H1 (cell line): Measurements from ENCODE around the gene NAA16. TPM values are rescaled to one million over a fixed set of nuclear protein-coding genes. Genes with fewer than 3 reads are reported as not detected.

Experiments
- CTCF ChIA-PET: fragments of 300-600 bp; sonication (Branson Sonifier 250); formaldehyde crosslinking; loops from one replicate; lab custom pipeline; 2021; ENCODE audit not compliant: partially characterized antibody; lab: Charles Lee
- POLR2A ChIA-PET: fragments of 300-600 bp; sonication (Branson Sonifier 250); formaldehyde crosslinking; loops from one replicate; lab custom pipeline; 2021; ENCODE audit warnings: inconsistent platforms; ENCODE audit not compliant: partially characterized antibody; lab: Charles Lee
- DNase-seq, 2 experiments: peaks; one replicate each; pipeline versions ENCODE4 v3.0.0 to v3.0.0-alpha.2; 2010 to 2022; ENCODE audit warnings: low spot score in 2 of 2, low read depth in 1 of 2, mixed read lengths in 1 of 2
- FAIRE-seq: peaks from 2 replicates; lab custom pipeline; 2011; peaks lifted over from hg19 to GRCh38; lab: Jason Lieb, UNC
- H2AFZ ChIP-seq: 2 replicates; pipeline ENCODE4 v1.8.1; 2012; ENCODE audit warnings: low read length, inconsistent platforms
- H2AK5ac ChIP-seq: 2 replicates; pipeline ENCODE4 v1.6.1; 2013; ENCODE audit warnings: low read depth, low read length
- H2BK120ac ChIP-seq: replicated peaks from 2 replicates; pipeline ENCODE3; 2013; ENCODE audit warnings: low read depth, low read length, inconsistent platforms
- H2BK12ac ChIP-seq: 2 replicates; pipeline ENCODE4 v1.6.1; 2013; ENCODE audit warnings: low read depth, low read length
- H2BK15ac ChIP-seq: 2 replicates; pipeline ENCODE4 v1.6.1; 2013; ENCODE audit warnings: low read length
- H2BK20ac ChIP-seq: 2 replicates; pipeline ENCODE4 v1.6.1; 2013; ENCODE audit warnings: low read length
- H2BK5ac ChIP-seq: 2 replicates; pipeline ENCODE4 v1.6.1; 2013; ENCODE audit warnings: low read depth, low read length
- H3K14ac ChIP-seq: 2 replicates; pipeline ENCODE4 v1.6.1; 2013; ENCODE audit warnings: inconsistent platforms; ENCODE audit not compliant: insufficient read length
- H3K18ac ChIP-seq: 2 replicates; pipeline ENCODE4 v1.6.1; 2013; ENCODE audit warnings: low read length; ENCODE audit errors: extremely low read depth
- H3K23ac ChIP-seq: 2 replicates; pipeline ENCODE4 v1.6.1; 2013; ENCODE audit warnings: inconsistent platforms; ENCODE audit not compliant: insufficient read length
- H3K23me2 ChIP-seq: 2 replicates; pipeline ENCODE4 v1.6.1; 2013; ENCODE audit warnings: low read depth, low read length
- H3K27ac ChIP-seq: 2 replicates; pipeline ENCODE4 v1.6.1; 2011; ENCODE audit warnings: low read depth, low read length, inconsistent platforms
- H3K27me3 ChIP-seq, 4 experiments: replicated peaks in 1 of 4; 1 replicate in 1 of 4; 2 replicates in 3 of 4; pipeline versions ENCODE4 v1.6.1 to v1.8.1; 2011 to 2013; ENCODE audit warnings: low read length in 3 of 4, mild to moderate bottlenecking in 3 of 4, inconsistent platforms in 2 of 4, mixed read lengths in 2 of 4, moderate library complexity in 1 of 4; ENCODE audit not compliant: control insufficient read depth in 3 of 4, insufficient read depth in 3 of 4; ENCODE audit errors: extremely low read depth in 1 of 4
- H3K36me3 ChIP-seq, 4 experiments: 2 replicates each; pipeline versions ENCODE4 v1.6.1 to v1.8.1; 2011 to 2013; ENCODE audit warnings: mild to moderate bottlenecking in 4 of 4, low read length in 3 of 4, moderate library complexity in 2 of 4, control low read depth in 1 of 4, inconsistent platforms in 1 of 4; ENCODE audit not compliant: insufficient read depth in 4 of 4, control insufficient read depth in 2 of 4
- H3K4ac ChIP-seq: replicated peaks from 2 replicates; pipeline ENCODE3; 2013; ENCODE audit warnings: low read length, low read depth, mixed read lengths, inconsistent platforms; ENCODE audit not compliant: insufficient read length
- H3K4me1 ChIP-seq, 4 experiments: replicated peaks in 1 of 4; 1 replicate in 1 of 4; 2 replicates in 3 of 4; pipeline versions ENCODE4 v1.6.1 to v1.8.1; 2011 to 2013; ENCODE audit warnings: low read length in 3 of 4, inconsistent platforms in 2 of 4, mixed read lengths in 1 of 4; ENCODE audit not compliant: insufficient read depth in 4 of 4, control insufficient read depth in 3 of 4
- H3K4me2 ChIP-seq, 2 experiments: 2 replicates each; pipeline versions ENCODE4 v1.6.1 to v1.8.1; 2011 to 2013; ENCODE audit warnings: low read depth in 2 of 2, low read length in 2 of 2, control low read depth in 1 of 2, inconsistent platforms in 1 of 2, mild to moderate bottlenecking in 1 of 2; ENCODE audit not compliant: insufficient read depth in 1 of 2
- H3K4me3 ChIP-seq, 4 experiments: fragments of 200-600, 300-600 bp in 1 of 4; sonication (generic), shearing (Covaris generic), sonication (Bioruptor Twin) in 1 of 4; 2 replicates each; pipeline versions ENCODE4 v1.5.1 to v1.8.1; 2011 to 2016; ENCODE audit warnings: low read length in 4 of 4, low read depth in 3 of 4, control low read depth in 2 of 4, inconsistent platforms in 2 of 4, mild to moderate bottlenecking in 2 of 4, mixed read lengths in 1 of 4, moderate library complexity in 1 of 4; ENCODE audit not compliant: insufficient read depth in 2 of 4; ENCODE audit errors: extremely low read depth in 1 of 4
- H3K56ac ChIP-seq: replicated peaks from 2 replicates; pipeline ENCODE3; 2013; ENCODE audit warnings: low read depth, mild to moderate bottlenecking, mixed read lengths, low read length, inconsistent platforms; ENCODE audit not compliant: insufficient read length
- H3K79me1 ChIP-seq: 2 replicates; pipeline ENCODE4 v1.6.1; 2013; ENCODE audit warnings: low read depth, low read length, control low read depth
- H3K79me2 ChIP-seq, 2 experiments: 2 replicates each; pipeline versions ENCODE4 v1.6.1 to v1.8.1; 2012 to 2013; ENCODE audit warnings: low read length in 2 of 2, mild to moderate bottlenecking in 2 of 2, inconsistent platforms in 1 of 2; ENCODE audit not compliant: insufficient read depth in 2 of 2, control insufficient read depth in 1 of 2
- H3K9ac ChIP-seq, 4 experiments: replicated peaks in 1 of 4; 1 replicate in 1 of 4; 2 replicates in 3 of 4; pipeline versions ENCODE4 v1.6.1 to v1.8.1; 2011 to 2013; ENCODE audit warnings: low read depth in 3 of 4, low read length in 3 of 4, control low read depth in 2 of 4, mild to moderate bottlenecking in 2 of 4, moderate library complexity in 2 of 4, inconsistent platforms in 1 of 4; ENCODE audit errors: extremely low read depth in 1 of 4
- H3K9me3 ChIP-seq, 2 experiments: 2 replicates each; pipeline versions ENCODE4 v1.6.1 to v1.8.1; 2012 to 2013; ENCODE audit warnings: mild to moderate bottlenecking in 2 of 2, moderate library complexity in 2 of 2, control low read depth in 1 of 2, inconsistent platforms in 1 of 2, low read depth in 1 of 2, low read length in 1 of 2, mixed read lengths in 1 of 2; ENCODE audit not compliant: insufficient read depth in 2 of 2
- H4K20me1 ChIP-seq, 2 experiments: replicated peaks in 1 of 2; 2 replicates each; pipeline versions ENCODE3 to v1.8.1; 2011 to 2013; ENCODE audit warnings: inconsistent platforms in 2 of 2, low read length in 2 of 2, mild to moderate bottlenecking in 1 of 2; ENCODE audit not compliant: insufficient read depth in 2 of 2, control insufficient read depth in 1 of 2
- H4K5ac ChIP-seq: 2 replicates; pipeline ENCODE4 v1.6.1; 2013; ENCODE audit warnings: low read length, low read depth, mixed read lengths, inconsistent platforms; ENCODE audit not compliant: insufficient read length
- H4K8ac ChIP-seq: 2 replicates; pipeline ENCODE4 v1.8.0; 2013; ENCODE audit warnings: mild to moderate bottlenecking, moderate library complexity, low read length, inconsistent platforms; ENCODE audit not compliant: insufficient read depth; ENCODE audit errors: extremely low read depth
- H4K91ac ChIP-seq: replicated peaks from 2 replicates; pipeline ENCODE3; 2013; ENCODE audit warnings: low read length, mixed read lengths, inconsistent platforms; ENCODE audit not compliant: insufficient read length
- CTCF ChIP-seq, 3 experiments: IDR thresholded peaks; 1 replicate in 2 of 3; 2 replicates in 1 of 3; pipeline versions ENCODE4 v1.5.1 to v1.6.1; 2011; ENCODE audit warnings: low read length in 3 of 3, mild to moderate bottlenecking in 3 of 3, inconsistent platforms in 2 of 3, low read depth in 1 of 3, moderate library complexity in 1 of 3; ENCODE audit not compliant: insufficient read depth in 1 of 3; ENCODE audit errors: control extremely low read depth in 1 of 3
- EGR1 ChIP-seq: IDR thresholded peaks from 2 replicates; pipeline ENCODE4 v1.6.1; 2011; ENCODE audit warnings: low read depth, low read length, borderline replicate concordance
- RAD21 ChIP-seq, 2 experiments: IDR thresholded peaks in 1 of 2; conservative IDR thresholded peaks in 1 of 2; 2 replicates each; pipeline ENCODE4 v1.6.1; 2011; ENCODE audit warnings: low read depth in 2 of 2, low read length in 2 of 2, improper control_type of control experiment in 1 of 2, inconsistent platforms in 1 of 2, mild to moderate bottlenecking in 1 of 2, moderate library complexity in 1 of 2
- TAF7 ChIP-seq: optimal IDR thresholded peaks from 2 replicates; pipeline ENCODE3; 2011; ENCODE audit warnings: low read depth, mild to moderate bottlenecking, inconsistent platforms, low read length, moderate library complexity, borderline replicate concordance
- WGBS, 2 experiments: shearing (Covaris generic) in 1 of 2; methylation state at CpG; one replicate each; pipeline versions ENCODE4 v1.1.6 to v1.1.7; 2013 to 2015; ENCODE audit warnings: low lambda C conversion rate in 2 of 2, mixed read lengths in 2 of 2, inconsistent platforms in 1 of 2, low coverage in 1 of 2, missing lambda C conversion rate in 1 of 2; ENCODE audit not compliant: insufficient replicate concordance in 2 of 2, insufficient coverage in 1 of 2, insufficient read length in 1 of 2; ENCODE audit errors: extremely low coverage in 1 of 2, missing lambda C conversion rate in 1 of 2; 5-methylcytosine and 5-hydroxymethylcytosine counted together
- polyA plus RNA-seq, 7 experiments: library from polyadenylated mRNA; depleted of rRNA in 3 of 7; stranded (reverse) in 5 of 7; unstranded in 2 of 7; fragments of >200 nt in 5 of 7; fragments of 200-250 nt in 2 of 7; gene quantifications; 1 replicate in 5 of 7; 2 replicates in 1 of 7; 4 replicates in 1 of 7; pipeline versions ENCODE4 v1.2.1 to v1.2.3, GENCODE V29; 2011 to 2013; ENCODE audit warnings: missing spikeins in 2 of 7, mixed read lengths in 2 of 7
- total RNA-seq: library from RNA; stranded (reverse); fragmentation: NEBNext Ultra II Directional; extraction: Animal tissue kit (Norgen Biotek cat#: 25700); gene quantifications from 2 replicates; pipeline ENCODE4 v1.2.1, GENCODE V29; 2021

Gene NAA16
- total and polyA plus RNA-seq, 2 of the 8 experiments (the other 6 are each of a cell fraction or from before 2014, with no cell fraction given): 11.4 to 40.0 TPM

- H3K56ac ChIP-seq: no peak overlapping the region
- H3K4me2 ChIP-seq: no peak overlapping the region
- H4K91ac ChIP-seq: no peak overlapping the region
- no peaks in the 10 kb centered on the region for H3K9me3 ChIP-seq
- no peak overlapping the region for H3K14ac ChIP-seq
- H3K79me2 ChIP-seq: no peaks in the 10 kb centered on the region
- H2AFZ ChIP-seq: no peak overlapping the region
- H3K23ac ChIP-seq: no peak overlapping the region
- no peak overlapping the region for H2BK20ac ChIP-seq
- no peak overlapping the region for H4K8ac ChIP-seq
- H2AK5ac ChIP-seq: no peak overlapping the region
- no peak overlapping the region for H3K4ac ChIP-seq
- H3K27me3 ChIP-seq: no peaks in the 10 kb centered on the region
- H3K9ac ChIP-seq: no peak overlapping the region
- POLR2A ChIA-PET: no interaction called here
- peak; percentile 72 to 79 for TF ChIP-seq RAD21 (IDR thresholded peaks at IDR 0.05 in 1 of 2, conservative IDR thresholded peaks at IDR 0.05 in 1 of 2; ENCODE audit: low read depth in 2 of 2, low read length in 2 of 2)
- TF ChIP-seq EGR1: no peak
- TF ChIP-seq TAF7: no peak
- peak in 2 of 3 experiments; percentile 23 to 49; a peak in 3 of 4 replicates for TF ChIP-seq CTCF (IDR thresholded peaks at IDR 0.05; ENCODE audit: control extremely low read depth in 1 of 3, insufficient read depth in 1 of 3, low read depth in 1 of 3, low read length in 3 of 3)
- no peaks in the 10 kb centered on the region for H4K20me1 ChIP-seq
- FAIRE-seq: no peak
- DNase-seq: no peak
- no peaks in the 10 kb centered on the region for H3K4me1 ChIP-seq
- H2BK12ac ChIP-seq: no peak overlapping the region
- CTCF ChIA-PET: interaction anchor here (0.6 to 2.1 kb wide), 8 partner anchors 9 to 700 kb away, joined by 3 to 7 read pairs (median 3); no protein-coding TSS in a partner anchor
- 0 out of 2 replicates have a peak overlapping the region, but pooled peaks have one; percentile 19 for H2BK15ac ChIP-seq
- no peak overlapping the region for H3K18ac ChIP-seq
- H3K4me3 ChIP-seq: no peak overlapping the region
- H3K23me2 ChIP-seq: no peaks in the 10 kb centered on the region
- H3K36me3 ChIP-seq: no peaks in the 10 kb centered on the region
- 86% methylated on average over 5 of the region's 5 CpGs; no CpG with 5 or more reads in 1 of the 2 experiments for WGBS, 2 experiments
- no peak overlapping the region for H2BK120ac ChIP-seq
- no peak overlapping the region for H2BK5ac ChIP-seq
- no peak overlapping the region for H4K5ac ChIP-seq
- H3K79me1 ChIP-seq: no peaks in the 10 kb centered on the region
- no peak overlapping the region for H3K27ac ChIP-seq
These were observed 100.5 kb downstream of the NAA16 start for GRCh38 chr13:41411522-41411921.
